A549 (cell line): Measurements from ENCODE around the gene CD209.

Experiments
- HDAC2 ChIP-seq: fragments of 200-600 bp; sonication (generic); IDR thresholded peaks from 2 replicates; pipeline ENCODE4 v1.6.1; 2016
- RFX5 ChIP-seq: fragments of 450-650 bp; IDR thresholded peaks from 2 replicates; pipeline ENCODE4 v1.7.1; 2014; ENCODE audit warnings: antibody characterized with exemption, mild to moderate bottlenecking, moderate library complexity
- TF ChIP-seq, protein P1 (sequence below): fragments of >200 bp; sonication (Bioruptor Twin); formaldehyde crosslinking; IDR thresholded peaks from 3 replicates; pipeline ENCODE4 v1.5.1; 2016

DNA sequence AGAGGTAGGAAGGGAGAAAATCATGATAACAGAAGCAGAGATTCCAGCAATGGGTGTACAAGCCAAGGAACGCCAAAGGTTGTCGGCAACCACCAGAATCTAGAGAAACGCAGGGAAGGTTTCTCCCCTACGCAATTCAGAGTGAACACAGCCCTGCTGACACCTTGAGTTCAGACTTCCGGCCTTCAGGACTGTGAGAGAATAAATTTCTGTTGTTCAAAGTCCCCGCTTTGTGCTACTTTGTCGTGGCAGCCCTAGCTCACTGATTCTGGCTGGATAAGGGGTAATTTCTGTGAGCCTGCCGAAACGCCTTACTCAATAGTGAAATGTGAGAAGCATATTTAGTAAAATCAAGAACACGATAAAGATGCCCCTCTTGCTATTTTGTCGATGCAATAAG lies 10.1 kb downstream of the CD209 start:
- TF ChIP-seq, protein P1, sequence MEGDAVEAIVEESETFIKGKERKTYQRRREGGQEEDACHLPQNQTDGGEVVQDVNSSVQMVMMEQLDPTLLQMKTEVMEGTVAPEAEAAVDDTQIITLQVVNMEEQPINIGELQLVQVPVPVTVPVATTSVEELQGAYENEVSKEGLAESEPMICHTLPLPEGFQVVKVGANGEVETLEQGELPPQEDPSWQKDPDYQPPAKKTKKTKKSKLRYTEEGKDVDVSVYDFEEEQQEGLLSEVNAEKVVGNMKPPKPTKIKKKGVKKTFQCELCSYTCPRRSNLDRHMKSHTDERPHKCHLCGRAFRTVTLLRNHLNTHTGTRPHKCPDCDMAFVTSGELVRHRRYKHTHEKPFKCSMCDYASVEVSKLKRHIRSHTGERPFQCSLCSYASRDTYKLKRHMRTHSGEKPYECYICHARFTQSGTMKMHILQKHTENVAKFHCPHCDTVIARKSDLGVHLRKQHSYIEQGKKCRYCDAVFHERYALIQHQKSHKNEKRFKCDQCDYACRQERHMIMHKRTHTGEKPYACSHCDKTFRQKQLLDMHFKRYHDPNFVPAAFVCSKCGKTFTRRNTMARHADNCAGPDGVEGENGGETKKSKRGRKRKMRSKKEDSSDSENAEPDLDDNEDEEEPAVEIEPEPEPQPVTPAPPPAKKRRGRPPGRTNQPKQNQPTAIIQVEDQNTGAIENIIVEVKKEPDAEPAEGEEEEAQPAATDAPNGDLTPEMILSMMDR: no peak
- TF ChIP-seq HDAC2 (no peak), RFX5 (no peak)
